ENCODE data around the gene PPP1R12A.

PPP1R12A gene

DNA sequence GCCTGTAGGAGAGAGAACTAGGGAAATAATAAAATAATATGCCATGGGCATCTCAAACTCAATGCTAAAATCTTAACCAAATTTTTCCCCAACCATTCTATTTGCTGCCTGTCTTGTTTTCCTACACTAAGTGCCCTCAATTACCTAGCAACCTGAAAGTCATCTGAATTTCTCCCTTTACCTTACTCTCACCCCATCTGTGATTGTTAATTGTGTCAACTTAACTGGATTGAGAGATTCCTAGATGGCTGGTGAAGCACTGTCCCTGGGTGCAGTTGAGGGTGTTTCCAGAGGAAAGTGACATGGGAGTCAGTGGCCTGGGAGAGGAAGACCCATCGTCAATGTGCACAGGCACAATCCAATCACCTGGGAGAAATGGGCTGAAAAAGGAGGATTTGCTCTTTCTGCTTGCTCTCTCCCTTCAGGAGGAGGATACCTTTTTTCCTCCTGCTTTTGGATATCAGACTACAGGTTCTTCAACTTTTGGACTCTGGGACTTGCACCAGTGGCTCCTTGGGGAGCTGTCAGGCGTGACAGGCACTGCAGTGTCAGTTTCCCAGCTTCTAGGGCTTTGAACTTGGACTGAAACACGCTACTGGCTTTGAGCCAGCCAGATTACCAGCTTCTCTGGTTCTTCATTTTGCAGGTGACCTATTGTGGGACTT lies 100.1 kb downstream of the PPP1R12A start:
- H3K4me1 Mint-ChIP-seq = peaks cover 9% of the 10 kb centered on the region
- TF ChIP-seq, protein P1, sequence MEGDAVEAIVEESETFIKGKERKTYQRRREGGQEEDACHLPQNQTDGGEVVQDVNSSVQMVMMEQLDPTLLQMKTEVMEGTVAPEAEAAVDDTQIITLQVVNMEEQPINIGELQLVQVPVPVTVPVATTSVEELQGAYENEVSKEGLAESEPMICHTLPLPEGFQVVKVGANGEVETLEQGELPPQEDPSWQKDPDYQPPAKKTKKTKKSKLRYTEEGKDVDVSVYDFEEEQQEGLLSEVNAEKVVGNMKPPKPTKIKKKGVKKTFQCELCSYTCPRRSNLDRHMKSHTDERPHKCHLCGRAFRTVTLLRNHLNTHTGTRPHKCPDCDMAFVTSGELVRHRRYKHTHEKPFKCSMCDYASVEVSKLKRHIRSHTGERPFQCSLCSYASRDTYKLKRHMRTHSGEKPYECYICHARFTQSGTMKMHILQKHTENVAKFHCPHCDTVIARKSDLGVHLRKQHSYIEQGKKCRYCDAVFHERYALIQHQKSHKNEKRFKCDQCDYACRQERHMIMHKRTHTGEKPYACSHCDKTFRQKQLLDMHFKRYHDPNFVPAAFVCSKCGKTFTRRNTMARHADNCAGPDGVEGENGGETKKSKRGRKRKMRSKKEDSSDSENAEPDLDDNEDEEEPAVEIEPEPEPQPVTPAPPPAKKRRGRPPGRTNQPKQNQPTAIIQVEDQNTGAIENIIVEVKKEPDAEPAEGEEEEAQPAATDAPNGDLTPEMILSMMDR (IDR thresholded peaks at IDR 0.05) = no peak
- no peak overlapping the region for H3K4me3 Mint-ChIP-seq
- peaks cover 25% of the 10 kb centered on the region for H3K9me3 Mint-ChIP-seq
- no peaks in the 10 kb centered on the region for H3K27me3 Mint-ChIP-seq (ENCODE audit: low read depth, poor library complexity)
- no peak overlapping the region for H3K27ac Mint-ChIP-seq
- peaks cover 62% of the 10 kb centered on the region for H3K36me3 Mint-ChIP-seq (ENCODE audit: low read depth)
- peak; percentile 3 for DNase-seq

DNA sequence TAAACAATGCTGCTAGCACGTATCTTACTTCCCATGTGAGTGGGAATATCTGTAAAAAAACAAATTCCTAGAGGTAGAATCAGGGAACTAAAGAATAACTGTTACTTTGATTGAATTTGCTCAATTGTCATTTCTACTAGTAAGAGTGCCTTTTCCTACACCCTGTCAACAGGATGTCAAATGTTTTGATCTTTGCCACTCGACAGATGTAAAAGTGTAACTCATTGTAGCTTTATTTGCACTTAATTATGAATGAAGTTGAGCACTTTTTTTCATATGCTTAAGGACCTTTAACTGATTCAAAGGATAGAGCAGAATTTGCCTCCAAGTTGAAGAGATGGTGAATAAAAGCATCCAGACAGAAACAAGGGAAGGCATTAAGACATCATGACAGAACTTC lies 104.5 kb downstream of the PPP1R12A start:
- H3K4me1 Mint-ChIP-seq = peaks cover 5% of the 10 kb centered on the region
- H3K27me3 Mint-ChIP-seq (ENCODE audit: low read depth, poor library complexity) = no peaks in the 10 kb centered on the region
- peaks cover 39% of the 10 kb centered on the region for H3K36me3 Mint-ChIP-seq (ENCODE audit: low read depth)
- H3K27ac Mint-ChIP-seq = no peak overlapping the region
- DNase-seq = no peak
- H3K4me3 Mint-ChIP-seq = no peak overlapping the region
- TF ChIP-seq, protein P1 (IDR thresholded peaks at IDR 0.05) = no peak
- no peaks in the 10 kb centered on the region for H3K9me3 Mint-ChIP-seq

DNA sequence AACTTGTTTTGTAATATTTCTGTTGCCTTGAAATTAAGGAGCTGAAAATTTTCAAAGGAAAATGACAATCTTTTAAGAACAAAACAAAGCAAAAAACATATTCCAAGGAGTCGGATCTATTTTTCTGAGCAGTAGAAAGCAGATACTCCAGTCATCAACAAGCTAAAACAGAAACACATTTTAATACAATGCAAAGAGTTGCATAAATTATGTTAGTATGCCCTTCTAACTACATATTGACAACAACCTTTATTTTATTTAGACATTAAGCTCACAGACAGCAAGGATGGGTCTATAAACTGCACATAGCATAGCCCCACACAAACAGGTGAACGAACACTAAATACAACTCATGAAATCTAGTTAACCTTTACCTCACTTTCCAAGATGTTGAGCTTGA lies 106.0 kb downstream of the PPP1R12A start:
- Mint-ChIP-seq H3K27ac (no peak overlapping the region), H3K36me3 (ENCODE audit: low read depth) (peaks cover 29% of the 10 kb centered on the region), H3K4me3 (no peak overlapping the region), H3K9me3 (no peaks in the 10 kb centered on the region), H3K4me1 (no peaks in the 10 kb centered on the region), H3K27me3 (ENCODE audit: low read depth, poor library complexity) (no peaks in the 10 kb centered on the region)
- TF ChIP-seq, protein P1 (IDR thresholded peaks at IDR 0.05) = no peak
- DNase-seq = no peak

DNA sequence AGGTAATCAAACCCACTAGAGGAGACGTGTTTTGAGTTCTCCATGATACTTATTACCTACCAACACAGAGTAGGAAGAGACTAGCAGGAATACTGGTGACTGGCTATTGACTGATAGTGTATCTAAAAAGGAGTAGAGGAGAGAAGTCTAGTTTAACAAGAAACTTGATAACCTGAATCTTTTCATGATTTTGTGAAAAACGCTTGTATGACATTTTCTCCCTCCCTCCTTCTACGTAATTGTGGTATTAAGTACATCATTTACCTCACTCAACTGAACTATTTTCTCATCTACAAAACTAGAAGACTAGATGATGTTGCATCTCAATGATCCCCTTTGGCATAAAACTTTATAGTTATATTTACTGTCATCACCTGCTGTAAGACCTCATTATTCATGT lies 107.4 kb downstream of the PPP1R12A start:
- Mint-ChIP-seq H3K36me3 (ENCODE audit: low read depth) (peaks cover 19% of the 10 kb centered on the region), H3K4me1 (no peaks in the 10 kb centered on the region), H3K9me3 (no peaks in the 10 kb centered on the region), H3K27me3 (ENCODE audit: low read depth, poor library complexity) (no peaks in the 10 kb centered on the region), H3K4me3 (no peak overlapping the region), H3K27ac (no peak overlapping the region)
- TF ChIP-seq, protein P1 (IDR thresholded peaks at IDR 0.05) = no peak
- DNase-seq = no peak

DNA sequence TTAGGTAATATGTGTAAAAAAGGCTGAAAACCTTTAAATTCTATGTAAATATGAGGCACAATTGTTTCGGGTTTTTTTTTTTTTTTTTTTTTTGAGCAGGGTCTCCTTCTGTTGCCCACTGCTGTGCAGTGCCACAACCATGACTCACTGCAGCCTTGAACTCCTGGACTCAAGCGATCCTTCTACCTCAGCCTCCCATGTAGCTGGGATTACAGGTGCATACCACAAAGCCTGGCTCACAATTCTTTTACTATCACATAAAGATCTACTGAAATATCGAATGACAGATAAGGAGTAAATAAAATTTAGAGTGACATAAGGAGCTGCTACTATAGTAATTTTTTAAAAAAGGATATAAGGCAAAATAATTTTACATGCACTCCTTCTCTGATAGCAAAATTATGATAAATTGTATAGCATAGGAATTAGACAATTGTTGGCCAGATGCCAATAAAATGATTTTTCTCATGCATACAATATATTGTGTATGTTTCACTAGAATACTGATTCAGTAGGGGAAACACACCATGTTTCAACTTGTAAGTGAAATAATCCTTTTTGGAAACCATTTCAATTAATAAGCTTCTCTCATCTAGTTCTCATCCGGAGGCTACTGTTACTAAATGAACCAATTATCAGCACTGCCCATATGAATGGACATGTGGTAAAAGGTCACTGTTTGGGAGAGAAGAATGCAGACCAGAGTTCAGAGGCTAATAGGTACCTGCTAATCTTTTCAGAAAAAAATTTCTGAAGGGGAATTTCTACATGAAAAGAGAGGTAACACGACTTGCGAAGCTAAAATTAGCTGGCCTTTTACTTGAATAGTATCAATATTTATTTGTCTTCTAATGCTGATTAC lies 108.4 kb downstream of the PPP1R12A start:
- no peak overlapping the region for H3K4me3 Mint-ChIP-seq
- peaks cover 19% of the 10 kb centered on the region for H3K36me3 Mint-ChIP-seq (ENCODE audit: low read depth)
- H3K9me3 Mint-ChIP-seq = no peaks in the 10 kb centered on the region
- H3K27ac Mint-ChIP-seq = no peak overlapping the region
- no peaks in the 10 kb centered on the region for H3K4me1 Mint-ChIP-seq
- no peaks in the 10 kb centered on the region for H3K27me3 Mint-ChIP-seq (ENCODE audit: low read depth, poor library complexity)
- TF ChIP-seq, protein P1 (IDR thresholded peaks at IDR 0.05) = no peak
- DNase-seq = no peak

Measured in nephron progenitor cell (in vitro differentiated cells).